Epidermal melanocyte (primary cell): ENCODE data around the gene TDRD1.
A peak's percentile ranks its signal among the peaks of the same experiment; 100 is the strongest.

Experiments used
- DNase-seq: peaks from one replicate; pipeline ENCODE4 v3.0.0; 2011; ENCODE audit warnings: low spot score; ENCODE audit not compliant: insufficient read length

Gene TDRD1

DNA sequence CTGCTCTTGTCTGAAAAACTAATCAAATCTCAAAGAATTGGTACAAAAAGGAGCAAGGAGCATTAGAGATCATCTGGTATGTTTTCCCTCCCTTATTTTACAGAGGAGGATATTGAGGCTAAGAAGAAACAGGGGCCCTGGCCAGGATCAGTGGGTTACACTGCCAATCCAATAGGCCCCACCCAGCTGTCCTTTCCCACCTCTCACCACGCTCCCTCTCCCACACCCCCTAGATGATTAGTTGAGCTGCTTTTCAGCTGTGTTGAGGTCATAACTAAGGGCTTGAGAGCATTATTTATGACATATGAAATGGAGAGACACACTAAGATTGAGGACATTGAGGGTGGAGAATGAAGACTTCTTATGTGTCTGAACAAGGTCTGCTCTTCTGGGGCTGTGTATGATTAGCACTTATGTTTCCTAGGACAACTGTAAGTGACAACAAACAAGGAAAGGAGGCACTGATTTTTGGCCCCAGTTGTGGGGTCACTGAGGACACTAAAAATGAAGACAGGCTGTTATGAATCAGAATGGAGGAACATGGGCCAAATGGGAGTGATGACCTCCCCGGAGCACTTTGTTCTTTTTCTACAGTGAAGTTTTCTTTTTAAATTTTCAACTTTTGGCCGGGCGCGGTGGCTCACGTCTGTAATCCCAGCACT lies 86.4 kb downstream of the TDRD1 start:
- DNase-seq: no peak

DNA sequence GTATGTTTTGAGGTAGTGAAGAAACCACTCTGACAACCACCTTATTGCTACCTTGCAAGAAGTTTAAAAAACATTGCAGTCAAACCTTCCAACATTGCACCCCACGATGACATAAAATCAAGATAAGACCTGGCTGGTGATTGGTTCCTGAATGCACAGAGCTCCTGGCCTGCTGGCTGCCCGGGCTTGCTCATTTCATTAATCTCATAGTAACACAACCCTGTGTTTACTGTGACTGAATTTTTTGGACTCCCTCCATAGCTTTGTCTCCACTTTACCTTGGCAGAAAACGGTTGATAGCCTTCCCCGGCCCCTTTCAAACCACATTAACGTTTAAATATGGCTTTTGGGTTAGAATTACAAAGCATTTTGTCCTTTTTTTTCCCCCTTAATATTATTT lies 87.4 kb downstream of the TDRD1 start:
- no peak for DNase-seq

DNA sequence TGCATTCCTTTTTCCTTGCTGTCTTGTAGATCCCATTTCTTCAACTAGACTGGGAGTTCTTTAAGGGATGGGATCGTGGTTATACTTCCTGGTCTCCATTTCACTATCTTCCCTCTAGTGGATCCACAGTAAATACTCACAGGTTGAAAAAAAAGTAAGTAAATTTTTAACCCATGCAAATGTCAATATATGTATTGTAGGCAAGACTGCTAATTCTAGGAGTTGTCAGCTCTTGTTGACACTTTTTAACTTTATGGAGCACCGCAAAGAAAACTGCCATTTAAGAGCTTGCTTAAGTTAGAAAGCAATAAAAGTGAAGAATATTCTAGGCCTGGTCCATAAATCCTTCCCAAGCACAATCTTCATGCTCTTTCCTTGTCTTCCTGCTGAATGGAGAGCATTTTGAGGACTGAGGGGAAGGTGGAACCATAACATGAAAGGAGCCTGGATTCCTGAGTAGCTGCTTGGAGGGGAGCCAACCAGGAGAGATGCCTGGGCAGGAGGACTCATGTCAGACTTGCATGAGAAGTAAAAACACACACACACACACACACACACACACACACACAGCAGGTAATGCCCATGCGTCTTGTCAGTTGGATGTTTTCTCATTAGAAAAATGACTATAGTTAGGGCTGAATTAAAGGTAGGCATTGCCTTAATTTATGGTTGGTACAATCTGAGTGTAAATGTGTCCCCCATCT lies 92.1 kb downstream of the TDRD1 start:
- no peak for DNase-seq

DNA sequence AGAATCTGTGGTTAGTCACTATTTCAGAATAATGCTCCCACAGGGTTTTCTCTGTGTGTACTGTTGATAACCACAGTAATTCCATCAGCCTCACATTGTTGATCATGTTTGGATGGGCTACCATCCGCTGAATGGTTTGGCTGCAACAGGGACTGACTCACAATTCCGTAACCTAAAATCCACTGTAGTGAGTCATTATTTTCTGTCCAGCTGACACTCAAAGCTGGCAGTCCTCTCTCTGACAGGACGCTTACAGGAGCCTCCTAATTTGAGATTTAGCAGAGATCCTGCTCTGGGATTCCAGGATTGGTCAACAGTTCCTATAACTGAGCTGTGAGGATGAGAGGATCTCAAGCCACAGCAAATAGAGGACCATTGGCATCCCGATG lies 92.6 kb downstream of the TDRD1 start:
- DNase-seq: peak; percentile 59

DNA sequence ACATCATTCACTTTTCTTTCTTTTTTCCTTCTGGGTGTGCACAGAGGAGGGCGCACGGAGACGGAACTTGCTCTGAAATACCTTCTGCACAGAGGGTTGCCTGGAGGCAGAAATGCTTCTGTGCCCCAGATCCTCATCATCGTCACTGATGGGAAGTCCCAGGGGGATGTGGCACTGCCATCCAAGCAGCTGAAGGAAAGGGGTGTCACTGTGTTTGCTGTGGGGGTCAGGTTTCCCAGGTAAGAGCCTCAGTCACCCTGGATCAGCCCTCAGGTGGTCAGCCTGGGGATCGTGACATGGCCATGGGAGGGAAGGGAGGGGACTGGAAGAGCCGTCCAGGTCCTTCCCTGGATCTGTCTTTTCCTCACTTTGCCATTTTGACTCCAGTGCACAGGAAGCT lies 93.5 kb downstream of the TDRD1 start:
- DNase-seq: no peak

DNA sequence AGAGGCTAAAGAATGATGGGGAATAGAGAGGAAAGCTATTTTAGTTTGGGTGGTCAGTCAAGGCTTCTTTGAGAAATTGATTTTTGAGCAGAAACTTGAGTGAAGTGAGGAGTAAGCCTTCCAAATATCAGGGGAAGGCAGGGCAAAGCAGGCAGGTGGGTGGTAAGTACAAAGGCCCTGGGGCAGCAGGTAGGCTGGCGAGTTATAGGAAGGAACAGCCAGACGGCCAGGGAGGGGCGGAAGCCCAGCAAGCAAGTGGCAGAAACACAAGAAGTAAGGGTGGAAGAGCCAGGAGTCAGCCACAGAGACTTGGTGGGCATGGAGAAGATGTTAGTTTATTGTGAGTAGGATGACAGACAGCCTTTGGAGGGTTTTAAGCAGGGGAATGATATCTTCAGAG lies 94.8 kb downstream of the TDRD1 start:
- DNase-seq: no peak

DNA sequence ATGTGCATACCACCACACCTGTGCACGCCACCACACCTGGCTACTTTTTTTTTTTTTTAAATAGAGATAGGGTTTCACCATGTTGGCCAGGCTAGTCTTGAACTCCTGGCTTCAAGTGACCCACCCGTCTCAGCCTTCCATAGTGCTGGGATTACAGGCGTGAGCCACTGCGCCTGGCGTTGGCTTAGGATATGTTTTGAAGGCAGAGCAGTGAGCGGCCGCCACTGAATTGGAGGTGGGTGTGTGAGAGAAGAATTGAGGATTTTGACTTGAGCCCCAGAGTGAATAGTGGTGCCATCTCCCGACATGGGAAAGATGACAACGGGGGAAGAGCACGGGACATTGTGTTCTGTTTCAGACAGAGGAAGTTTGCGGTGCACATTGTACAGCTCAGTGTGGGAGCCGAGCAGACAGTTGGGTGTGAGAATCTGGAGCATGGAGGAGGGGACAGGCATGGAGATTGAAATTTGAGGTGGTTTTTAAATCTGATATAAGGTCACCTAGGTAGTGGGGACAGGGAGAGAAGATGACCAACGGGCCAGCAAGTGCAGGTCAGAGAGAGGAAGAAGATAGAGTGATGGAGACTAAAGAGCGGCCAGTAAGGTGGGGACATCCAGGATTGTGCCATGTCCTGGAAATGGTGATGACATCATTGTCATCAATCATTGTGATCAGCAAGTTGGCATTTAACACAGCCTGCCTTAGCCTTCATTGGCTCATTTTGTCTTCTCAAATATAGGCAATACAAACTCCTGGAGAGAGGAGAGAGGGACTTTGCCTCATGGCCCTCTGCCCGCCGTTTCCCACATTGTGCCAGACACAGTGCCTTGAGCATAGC lies 95.7 kb downstream of the TDRD1 start:
- DNase-seq: no peak

DNA sequence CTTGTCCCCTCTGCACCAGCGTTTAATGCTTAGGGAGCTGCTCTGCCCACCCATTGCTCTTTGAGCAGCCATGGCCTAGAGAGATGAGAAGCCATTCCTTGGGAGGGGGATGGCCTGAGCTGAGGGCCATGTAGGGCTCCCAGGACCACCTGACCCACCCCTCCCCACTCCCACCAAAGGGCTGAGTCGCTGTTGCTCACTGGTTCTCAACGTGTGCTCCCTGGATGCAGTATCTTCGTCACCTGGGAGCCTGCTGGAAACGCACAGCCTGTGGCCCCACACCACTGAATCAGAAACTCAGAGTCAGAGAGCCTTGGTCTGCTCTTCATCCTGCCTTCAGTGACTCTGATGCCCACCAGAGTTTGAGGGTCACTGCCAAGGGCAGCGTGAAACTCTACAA lies 96.9 kb downstream of the TDRD1 start:
- DNase-seq: no peak

DNA sequence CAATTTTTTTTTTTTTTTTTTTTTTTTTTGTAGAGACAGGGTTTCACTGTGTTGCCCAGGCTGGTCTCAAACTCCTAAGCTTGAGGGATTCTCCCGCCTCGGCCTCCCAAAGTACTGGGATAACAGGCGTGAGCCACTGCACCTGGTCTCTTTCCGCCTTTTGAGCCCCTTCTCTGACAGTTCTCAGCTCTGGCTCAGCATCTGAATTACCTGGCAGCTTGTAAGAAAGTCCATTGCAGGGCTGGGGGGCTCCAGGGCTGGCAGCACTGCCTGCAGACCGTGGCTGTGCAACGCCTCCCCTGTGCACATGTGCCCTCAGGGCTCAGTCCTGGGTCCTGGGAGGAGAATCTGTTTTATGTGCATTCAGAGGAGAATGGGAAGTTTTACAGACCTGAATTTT lies 97.5 kb downstream of the TDRD1 start:
- no peak for DNase-seq

DNA sequence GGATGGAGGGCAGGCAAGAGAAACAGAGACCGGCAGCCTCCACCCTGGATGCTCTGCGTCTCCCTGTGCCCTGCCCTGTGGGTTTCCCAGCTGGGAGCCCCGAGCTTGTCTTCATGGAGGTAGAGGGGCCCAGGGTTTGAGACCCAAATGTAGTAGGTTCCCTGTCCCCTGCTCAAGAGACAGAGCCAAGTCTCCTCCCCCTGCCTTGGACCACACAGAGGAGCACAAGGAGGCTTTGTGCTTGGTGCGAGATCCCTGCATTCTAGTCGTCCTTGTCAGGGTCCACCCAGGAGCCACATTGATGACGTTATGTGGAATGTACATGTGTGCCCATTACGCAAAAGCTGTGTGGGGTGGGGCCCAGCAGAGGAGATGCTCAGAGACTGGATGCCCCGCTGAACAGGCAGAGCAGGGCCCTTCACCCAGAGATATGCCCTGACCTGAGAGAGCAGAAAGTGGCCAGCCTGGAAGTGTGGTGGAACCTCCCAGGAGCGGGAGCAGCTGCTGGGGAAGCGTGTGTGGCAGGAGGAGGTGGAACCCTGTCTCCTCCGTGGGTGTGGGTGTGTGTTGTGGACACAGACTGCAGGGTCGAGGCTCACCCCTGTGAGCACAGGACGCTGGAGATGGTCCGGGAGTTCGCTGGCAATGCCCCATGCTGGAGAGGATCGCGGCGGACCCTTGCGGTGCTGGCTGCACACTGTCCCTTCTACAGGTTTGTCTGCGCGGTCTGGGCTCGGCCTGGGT lies 99.2 kb downstream of the TDRD1 start:
- no peak for DNase-seq

DNA sequence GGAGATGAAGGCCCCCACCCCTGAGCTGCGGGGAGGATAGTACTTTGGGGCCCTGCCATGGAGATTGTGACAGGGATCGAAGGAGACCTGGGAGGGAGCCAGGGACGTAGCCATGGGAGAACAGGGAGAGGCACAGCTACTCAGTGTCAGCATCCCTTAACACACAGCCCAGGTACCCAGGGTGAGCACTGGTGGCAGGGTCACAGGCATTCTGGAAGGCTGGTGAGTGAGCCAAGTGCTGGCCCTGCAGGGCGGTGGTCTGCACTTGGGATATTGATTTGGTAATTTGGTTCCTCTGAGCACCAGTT lies 99.7 kb downstream of the TDRD1 start:
- DNase-seq: no peak

DNA sequence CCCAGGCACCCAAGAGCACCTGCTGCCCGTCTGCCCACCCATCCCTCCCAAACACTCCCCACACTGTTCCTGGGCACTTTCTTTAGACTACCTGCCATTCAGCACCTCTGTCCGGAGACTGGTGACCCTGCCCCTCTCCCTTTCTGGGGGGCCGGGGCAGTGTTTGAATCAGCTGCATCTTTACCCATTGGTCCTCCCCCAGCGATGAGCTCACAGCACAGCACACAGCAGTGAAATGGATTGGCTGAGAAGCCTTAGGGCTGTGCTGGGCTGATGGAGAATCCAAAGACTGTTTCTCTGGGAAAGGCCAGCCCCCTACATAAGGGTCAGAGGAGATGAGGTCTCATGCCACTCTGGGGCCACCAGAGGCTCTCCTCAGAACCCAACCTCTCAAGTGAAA lies 100.1 kb downstream of the TDRD1 start:
- no peak for DNase-seq

DNA sequence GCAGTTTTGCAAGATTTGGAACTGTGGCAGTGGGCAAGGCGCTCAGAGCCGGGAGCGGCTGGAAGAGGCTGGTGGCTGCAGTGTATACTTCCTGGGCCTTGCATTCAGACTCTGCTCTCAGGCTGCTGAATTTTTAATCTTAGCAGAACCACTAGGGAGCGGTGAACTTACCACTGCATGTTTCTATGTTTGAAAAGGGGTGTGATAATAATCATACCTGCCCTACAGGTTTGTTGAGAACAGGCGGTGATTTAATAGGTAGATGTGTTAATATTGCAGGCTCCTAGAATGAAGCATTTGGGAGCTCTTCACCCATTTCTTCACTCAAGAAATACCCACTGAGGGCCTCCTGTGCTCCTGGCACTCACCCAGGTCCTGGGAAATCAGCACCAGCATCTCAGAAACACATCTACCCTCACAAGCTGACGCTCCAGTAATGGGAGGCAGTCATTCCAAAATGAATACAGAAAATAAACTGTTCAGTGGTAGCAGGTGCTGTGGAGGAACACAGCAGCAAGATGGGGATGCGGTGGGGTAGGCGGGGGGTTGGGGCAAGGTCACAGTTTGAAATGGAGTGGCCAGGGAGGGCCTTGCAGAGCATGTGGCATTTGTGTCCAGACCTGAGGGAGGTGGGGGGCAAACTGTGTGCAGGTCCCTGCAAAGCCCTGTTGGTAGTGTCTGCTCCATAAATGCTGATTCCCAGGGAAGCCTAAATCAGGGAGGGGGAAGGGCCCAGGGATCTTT lies 100.9 kb downstream of the TDRD1 start:
- no peak for DNase-seq

DNA sequence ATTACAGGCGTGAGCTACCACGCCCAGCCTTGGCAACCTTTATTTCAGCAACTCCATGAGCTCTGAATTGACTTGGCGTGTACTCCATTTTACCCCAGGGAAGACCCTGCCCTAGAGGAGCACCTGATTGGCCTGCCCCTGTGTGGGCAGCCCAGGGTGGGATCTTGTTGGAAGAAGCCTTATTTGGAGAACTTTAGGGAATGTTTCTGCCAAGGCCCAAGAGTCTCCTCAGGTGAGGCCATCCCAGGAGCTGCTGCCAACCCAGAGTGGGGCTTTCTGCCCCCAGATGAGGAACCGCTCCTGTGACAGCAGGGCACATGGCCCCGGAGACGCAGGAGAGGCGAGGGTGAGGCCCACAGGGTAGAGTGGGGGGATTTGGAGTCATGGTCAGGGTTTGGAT lies 101.9 kb downstream of the TDRD1 start:
- no peak for DNase-seq

DNA sequence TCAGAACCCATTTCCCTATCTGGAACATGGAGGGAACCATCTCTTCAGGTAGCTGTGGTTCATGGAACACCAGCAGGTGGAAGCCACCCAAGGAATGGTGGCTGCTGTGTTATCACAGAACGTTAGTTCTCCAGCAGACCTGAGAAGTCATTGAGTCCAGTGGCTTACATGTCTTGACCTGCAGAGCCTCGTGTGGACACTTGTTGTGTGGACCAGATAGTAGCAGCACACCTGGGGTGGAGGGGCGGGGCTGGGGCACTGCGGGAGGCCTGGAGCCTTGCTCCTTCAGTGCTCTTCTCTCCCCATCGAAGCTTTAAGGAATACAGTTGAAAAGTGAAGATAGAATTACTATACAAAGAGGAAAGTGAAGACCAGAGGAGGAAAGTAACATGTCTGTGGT lies 102.3 kb downstream of the TDRD1 start:
- DNase-seq: no peak
